ENCODE data around the gene NR5A2.

NR5A2 gene

DNA sequence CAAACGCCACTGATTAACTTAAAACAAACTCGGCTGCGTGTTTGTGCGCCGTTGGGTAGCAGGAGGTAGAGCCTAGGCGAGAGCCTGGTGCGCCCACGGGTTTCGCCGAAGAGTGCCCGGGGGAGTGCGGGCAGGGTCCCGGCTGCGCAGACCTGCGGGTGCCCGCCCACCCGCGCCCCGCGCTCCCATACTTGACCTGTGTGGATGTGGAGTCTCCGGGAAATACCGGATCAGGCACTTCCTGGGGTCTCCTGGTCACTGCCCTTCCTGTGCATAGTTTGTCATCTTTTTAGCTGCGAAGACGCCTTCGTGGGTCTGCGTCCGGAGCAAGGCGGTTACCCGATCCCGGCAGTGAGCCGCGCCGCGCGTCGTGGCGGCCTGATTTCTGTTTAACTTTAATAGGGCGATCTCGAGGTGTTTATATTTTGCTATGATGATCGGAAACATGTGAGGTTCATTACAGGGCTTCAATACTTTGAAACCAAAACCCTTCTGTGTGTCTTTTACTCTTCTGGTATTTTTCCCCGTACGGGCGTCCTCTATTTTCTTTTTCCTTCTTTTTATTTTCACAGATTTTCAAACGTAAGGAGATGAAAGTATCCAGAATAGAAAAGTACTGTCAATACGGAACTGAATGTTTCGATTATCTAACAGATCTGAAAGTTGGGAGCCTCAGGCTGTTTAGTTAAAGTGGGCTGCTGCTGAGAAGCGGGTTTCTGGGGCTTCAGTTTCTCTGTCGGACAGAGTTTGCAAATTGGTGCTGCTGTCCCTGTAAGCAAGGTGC is 15.2 kb downstream of the NR5A2 start:
- no peak overlapping the region for H3K27ac ChIP-seq
- peaks cover 0 to 47% (median 27%) of the 10 kb centered on the region in 4 donors for H3K4me1 ChIP-seq
- peaks cover 0 to 92% of the 10 kb centered on the region in 2 donors for H3K27me3 ChIP-seq
- no peak for TF ChIP-seq CTCF (IDR thresholded peaks at IDR 0.05)
- no peaks in the 10 kb centered on the region for H3K9me3 ChIP-seq
- peak overlapping the region; percentile 7 to 32 for H3K4me3 ChIP-seq
- no peak for DNase-seq
- H3K36me3 ChIP-seq = no peaks in the 10 kb centered on the region
- intact Hi-C loops (cut with DNase I; ENCODE audit: low total_unique reads) = no loop called here

DNA sequence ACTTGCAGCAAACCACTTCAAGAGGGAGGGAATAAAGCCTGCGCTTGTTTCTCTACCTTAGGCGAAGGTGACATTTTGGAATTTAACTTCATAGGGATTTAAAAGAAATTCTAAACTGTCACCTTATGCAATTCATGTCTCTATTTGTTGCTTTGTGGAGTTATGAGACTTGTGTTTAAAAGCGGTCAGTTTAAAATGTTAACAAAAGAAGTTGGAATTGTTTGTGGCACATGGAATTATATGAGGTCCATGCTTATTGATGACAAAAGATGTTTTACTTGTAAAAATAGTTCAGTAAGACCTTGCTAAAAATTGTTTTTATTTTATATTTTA is 15.8 kb downstream of the NR5A2 start:
- peaks cover 0 to 90% of the 10 kb centered on the region in 2 donors for H3K27me3 ChIP-seq
- H3K27ac ChIP-seq = no peak overlapping the region
- DNase-seq = no peak
- intact Hi-C loops (cut with DNase I; ENCODE audit: low total_unique reads) = no loop called here
- TF ChIP-seq CTCF (IDR thresholded peaks at IDR 0.05) = no peak
- no peak overlapping the region for H3K4me3 ChIP-seq
- peaks cover 0 to 47% (median 27%) of the 10 kb centered on the region in 4 donors for H3K4me1 ChIP-seq
- no peaks in the 10 kb centered on the region for H3K36me3 ChIP-seq
- H3K9me3 ChIP-seq = no peaks in the 10 kb centered on the region

DNA sequence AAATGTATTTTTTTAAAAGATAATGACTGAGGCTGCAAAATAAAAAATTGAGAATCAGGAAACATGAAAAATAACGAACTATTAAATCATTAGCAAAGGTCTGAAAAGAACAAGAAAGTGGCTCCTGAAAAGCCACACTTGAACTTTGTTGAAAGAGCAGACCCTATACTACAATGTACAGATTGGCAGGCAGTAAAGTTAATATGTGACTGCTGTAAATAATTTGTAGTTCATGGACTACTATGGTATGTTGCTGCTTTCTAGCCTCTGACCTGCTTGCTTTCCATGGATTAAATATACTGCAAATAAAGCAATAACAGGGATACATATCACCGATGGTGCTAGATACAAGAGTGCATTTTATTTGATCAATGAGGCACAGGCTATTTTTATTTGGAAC is 18.6 kb downstream of the NR5A2 start:
- H3K4me3 ChIP-seq = no peak overlapping the region
- no peaks in the 10 kb centered on the region for H3K9me3 ChIP-seq
- peaks cover 0 to 22% (median 10%) of the 10 kb centered on the region in 4 donors for H3K4me1 ChIP-seq
- TF ChIP-seq CTCF (IDR thresholded peaks at IDR 0.05) = no peak
- peaks cover 0 to 64% of the 10 kb centered on the region in 2 donors for H3K27me3 ChIP-seq
- no peak for DNase-seq
- intact Hi-C loops (cut with DNase I; ENCODE audit: low total_unique reads) = no loop called here
- no peak overlapping the region for H3K27ac ChIP-seq
- no peaks in the 10 kb centered on the region for H3K36me3 ChIP-seq

DNA sequence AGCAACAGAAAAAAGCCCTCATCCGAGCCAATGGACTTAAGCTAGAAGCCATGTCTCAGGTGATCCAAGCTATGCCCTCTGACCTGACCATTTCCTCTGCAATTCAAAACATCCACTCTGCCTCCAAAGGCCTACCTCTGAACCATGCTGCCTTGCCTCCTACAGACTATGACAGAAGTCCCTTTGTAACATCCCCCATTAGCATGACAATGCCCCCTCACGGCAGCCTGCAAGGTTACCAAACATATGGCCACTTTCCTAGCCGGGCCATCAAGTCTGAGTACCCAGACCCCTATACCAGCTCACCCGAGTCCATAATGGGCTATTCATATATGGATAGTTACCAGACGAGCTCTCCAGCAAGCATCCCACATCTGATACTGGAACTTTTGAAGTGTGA is 20.7 kb downstream of the NR5A2 start:
- Histone ChIP-seq H3K9me3 (no peaks in the 10 kb centered on the region), H3K27ac (no peak overlapping the region), H3K4me3 (no peak overlapping the region), H3K4me1 (peaks cover 0 to 2% (median under 1%) of the 10 kb centered on the region in 4 donors), H3K36me3 (no peaks in the 10 kb centered on the region), H3K27me3 (peaks cover 0 to 44% of the 10 kb centered on the region in 2 donors)
- intact Hi-C loops (cut with DNase I; ENCODE audit: low total_unique reads) = no loop called here
- DNase-seq = no peak
- no peak for TF ChIP-seq CTCF (IDR thresholded peaks at IDR 0.05)

DNA sequence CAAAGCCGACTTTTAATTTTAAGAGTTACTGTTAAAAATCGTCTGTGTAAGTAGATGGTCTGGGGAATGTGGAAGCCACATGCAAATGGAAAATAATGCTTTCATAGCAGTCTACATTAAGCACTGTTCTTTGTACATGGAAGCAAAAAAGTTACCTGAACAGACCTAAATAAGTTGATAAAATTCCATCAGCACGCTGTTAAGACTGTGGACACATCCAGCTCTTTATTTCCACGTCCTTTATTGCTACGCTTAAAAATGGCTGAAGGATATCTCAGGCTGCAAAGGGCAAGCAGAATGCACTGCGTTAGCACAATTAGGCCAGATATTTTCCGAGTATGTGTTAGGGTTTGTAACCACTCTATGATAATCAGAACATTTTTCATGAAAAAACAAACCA is 22.3 kb downstream of the NR5A2 start:
- intact Hi-C loops (cut with DNase I; ENCODE audit: low total_unique reads) = no loop called here
- Histone ChIP-seq H3K4me3 (no peak overlapping the region), H3K4me1 (no peaks in the 10 kb centered on the region), H3K9me3 (no peaks in the 10 kb centered on the region), H3K27ac (no peak overlapping the region), H3K27me3 (peaks cover 0 to 31% of the 10 kb centered on the region in 2 donors), H3K36me3 (no peaks in the 10 kb centered on the region)
- no peak for DNase-seq
- TF ChIP-seq CTCF (IDR thresholded peaks at IDR 0.05) = no peak

Data from tibial artery (tissue), 4 donors.